Hindlimb muscle (tissue), 1 donor: ENCODE results near the gene GRIP1. TPM values are rescaled to one million over a fixed set of nuclear protein-coding genes. Genes with fewer than 3 reads are reported as not detected.
"Not testable (repeated sequence)": the region's sequence is repeated elsewhere in the genome, so short reads cannot be mapped to it uniquely, and the experiment has no call there.

Source experiments
- DNase-seq: peaks from one replicate; pipeline ENCODE4 v3.0.0-alpha.2; 2013
- polyA plus RNA-seq: library from polyadenylated mRNA; unstranded; fragments of 120-200 nt; gene quantifications from one replicate; pipeline ENCODE4 v1.2.1, GENCODE V29; 2013; ENCODE audit not compliant: insufficient read length

Gene GRIP1
- polyA plus RNA-seq, 1 donor = 0.89 TPM

DNA sequence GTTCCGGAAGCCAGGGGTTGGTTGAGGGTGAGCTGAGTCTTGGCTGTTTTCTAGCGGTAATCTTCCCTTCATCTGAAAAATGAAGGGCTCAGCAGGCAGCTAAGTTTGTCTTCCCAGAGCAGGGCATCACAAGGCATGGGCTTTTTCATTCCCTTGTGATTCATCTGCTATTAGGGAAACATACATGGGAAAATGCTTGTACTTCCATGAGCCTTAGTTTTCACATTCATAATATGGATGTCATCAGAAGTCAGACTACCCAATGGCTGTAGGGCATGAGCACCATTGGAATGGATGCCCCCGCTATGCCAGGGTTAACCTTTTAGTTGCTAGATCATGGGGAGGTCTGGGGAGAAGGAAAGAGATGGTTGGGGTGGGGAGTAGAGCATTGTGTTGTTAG, 357.9 kb downstream of the GRIP1 start:
- DNase-seq = no peak

- no peak for DNase-seq
Measured at GRCh38 chr12:66319266-66319954, 359.5 kb downstream of the GRIP1 start.

DNA sequence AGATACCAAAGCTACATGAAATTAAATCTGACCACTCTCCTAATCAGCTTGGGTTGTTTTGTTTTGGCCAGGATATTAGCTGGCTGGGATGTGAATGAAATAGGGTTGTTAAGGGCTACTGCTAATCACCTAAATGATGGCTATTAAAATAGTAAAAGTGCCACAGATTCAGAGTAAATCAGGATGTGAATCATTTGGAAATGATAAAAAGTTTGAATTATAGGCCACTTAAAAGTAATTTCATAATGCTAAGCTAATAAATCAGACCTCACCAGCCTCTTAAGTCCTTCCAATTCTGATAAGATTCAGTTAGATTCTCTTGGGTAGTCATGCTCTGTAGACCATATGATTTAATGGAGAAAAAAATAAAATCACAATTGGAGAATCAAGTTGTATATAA, 364.6 kb downstream of the GRIP1 start:
- no peak for DNase-seq

DNA sequence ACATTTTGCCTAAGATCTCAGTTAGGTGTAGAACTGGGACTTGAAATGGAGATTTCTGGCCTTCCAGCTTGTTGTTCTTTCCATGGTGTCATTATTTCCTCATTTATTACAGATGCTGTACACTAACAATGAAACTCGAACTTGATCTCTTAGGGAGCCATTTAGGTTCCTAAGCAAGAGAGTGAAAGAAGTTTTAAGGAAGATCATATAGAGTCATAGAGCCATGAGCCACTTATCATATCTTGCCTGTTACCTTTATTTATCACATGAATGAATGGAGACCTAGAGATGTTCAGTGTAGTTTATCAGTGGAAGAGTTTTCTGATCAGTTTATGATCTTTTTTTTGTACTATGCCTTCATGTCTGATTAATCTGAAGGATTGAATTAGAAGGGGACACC, 366.7 kb downstream of the GRIP1 start:
- no peak for DNase-seq

- no peak for DNase-seq
Measured at GRCh38 chr12:66309606-66310005, 369.3 kb downstream of the GRIP1 start.

DNA sequence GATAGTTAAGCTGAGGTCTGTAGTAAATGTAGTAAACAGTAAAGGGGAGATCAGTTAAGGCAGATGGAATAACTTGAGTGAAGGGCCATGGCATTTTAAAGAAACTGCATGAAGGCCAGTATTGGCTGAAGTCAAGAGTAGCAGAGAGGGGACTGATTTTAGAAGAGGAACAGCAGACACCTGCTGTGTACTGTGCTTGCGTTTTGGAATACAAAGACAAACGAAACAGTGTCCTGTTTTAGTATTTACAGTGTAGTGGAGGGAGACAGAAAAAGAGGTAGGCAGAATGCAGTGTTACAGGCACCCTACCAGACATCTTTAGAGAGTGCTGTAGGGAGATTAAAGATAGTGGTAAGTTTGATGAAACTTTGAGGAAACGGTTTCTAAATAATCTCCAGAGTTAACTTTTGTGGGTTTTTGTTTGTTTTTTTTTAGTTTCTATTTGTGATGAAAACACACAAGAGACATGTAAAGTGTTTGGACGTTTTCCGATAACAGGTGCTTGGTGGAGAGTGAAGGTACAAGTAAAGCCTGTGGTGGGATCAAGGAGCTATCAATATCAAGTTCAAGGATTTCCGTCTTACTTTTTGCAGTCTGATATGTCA, 374.5 kb downstream of the GRIP1 start:
- no peak for DNase-seq

DNA sequence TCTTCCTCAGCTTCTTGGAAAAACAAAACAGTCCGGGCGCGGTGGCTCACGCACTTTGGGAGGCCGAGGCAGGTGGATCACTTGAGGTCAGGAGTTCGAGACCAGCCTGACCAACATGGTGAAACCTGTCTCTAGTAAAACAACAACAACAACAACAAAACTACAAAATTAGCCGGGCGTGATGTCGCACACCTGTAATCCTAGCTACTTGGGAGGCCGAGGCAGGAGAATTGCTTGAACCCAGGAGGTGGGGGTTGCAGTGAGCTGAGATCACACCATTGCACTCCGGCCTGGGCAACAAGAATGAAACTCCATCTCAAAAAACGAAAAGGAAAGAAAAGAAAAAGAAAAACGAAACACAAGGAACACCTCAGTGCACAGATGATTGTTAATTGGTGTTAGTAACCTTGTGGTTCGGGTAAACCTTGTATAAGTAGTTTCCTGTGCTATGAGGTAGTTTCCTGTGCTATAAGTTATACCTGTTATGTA, 375.5 kb downstream of the GRIP1 start:
- not testable (repeated sequence) for DNase-seq

- DNase-seq = no peak
Measured at GRCh38 chr12:66302827-66303169, 376.1 kb downstream of the GRIP1 start.

DNA sequence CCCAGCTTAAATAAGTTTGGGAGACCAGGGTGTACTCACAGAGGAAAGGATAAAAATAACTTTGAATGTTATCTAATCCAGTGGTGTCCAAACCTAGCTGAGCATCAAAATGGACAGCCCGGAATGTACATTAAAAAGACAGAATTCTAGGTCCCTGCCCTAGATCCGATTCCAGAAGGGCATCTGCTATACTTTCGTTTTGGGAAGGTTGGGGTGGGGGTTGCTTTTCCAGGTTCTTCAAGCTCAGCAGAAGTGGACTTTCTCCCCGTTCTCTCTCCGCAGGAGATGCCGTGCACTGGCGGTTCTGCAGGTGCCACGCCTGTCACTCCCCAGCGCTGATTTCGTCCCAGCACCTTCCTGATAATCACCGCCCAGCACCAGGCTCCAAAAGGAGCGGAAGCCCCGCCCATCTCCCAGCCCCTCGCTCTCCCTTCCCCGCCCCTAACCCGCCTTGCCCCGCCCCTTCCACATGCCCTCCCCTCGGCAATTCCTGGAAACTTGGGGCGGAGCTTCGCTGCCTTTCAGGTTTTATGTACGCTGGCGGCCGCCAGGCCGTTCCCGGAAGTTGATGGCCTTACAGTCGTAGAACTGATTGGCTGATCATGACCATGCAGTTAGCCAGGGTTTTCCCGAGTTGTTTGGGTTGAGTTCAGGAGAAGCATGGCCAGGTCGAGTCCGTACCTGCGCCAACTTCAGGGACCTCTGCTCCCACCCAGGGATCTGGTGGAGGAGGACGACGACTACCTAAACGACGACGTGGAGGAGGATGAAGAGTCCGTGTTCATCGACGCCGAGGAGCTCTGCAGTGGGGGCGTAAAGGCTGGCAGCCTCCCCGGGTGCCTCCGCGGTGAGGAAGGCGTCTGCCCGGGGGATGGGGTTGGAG, 376.7 kb downstream of the GRIP1 start, which contains the start of gene HELB:
HELB (plus strand) TSS at position 550 of the 883 bp plus-strand sequence; CDS start at position 661, 111 bp downstream.
- peak; percentile 94 for DNase-seq

- no peak for DNase-seq
Measured at GRCh38 chr12:66297923-66298322, 381.0 kb downstream of the GRIP1 start.
